AG10803 (cell line): Measurements from ENCODE around the gene MACROH2A1.
A peak's percentile ranks its signal among the peaks of the same experiment; 100 is the strongest.

ENCODE experiments used
- DNase-seq: peaks from one replicate; pipeline ENCODE4 v3.0.0; 2010; ENCODE audit warnings: low read depth
- H3K4me3 ChIP-seq: 2 replicates; pipeline ENCODE4 v1.5.1; 2011; ENCODE audit warnings: mild to moderate bottlenecking, low read length, control low read depth
- TF ChIP-seq, protein P1 (sequence below): conservative IDR thresholded peaks from 2 replicates; pipeline ENCODE4 v1.5.1; 2011; ENCODE audit warnings: mild to moderate bottlenecking, low read length, control low read depth, inconsistent platforms

The MACROH2A1 gene

DNA sequence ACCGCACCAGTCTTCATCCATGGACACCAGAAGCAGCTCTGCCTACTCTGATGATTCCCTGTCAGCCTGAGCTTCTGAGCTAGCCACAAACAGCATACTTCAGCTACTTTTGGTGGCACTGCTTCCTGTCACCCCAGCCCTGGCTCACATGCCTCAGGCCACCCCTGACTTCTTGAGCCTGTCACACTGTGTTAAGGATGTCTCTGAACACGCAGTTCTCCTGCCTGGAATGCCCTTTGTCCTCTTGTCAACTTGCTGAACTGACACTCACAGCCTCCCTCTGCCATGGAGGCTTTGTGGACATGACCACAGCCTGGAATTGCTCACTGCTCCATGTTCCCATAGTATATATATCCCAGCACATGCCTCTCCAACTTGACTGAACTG is 7.2 kb downstream of the MACROH2A1 start:
- TF ChIP-seq, protein P1, sequence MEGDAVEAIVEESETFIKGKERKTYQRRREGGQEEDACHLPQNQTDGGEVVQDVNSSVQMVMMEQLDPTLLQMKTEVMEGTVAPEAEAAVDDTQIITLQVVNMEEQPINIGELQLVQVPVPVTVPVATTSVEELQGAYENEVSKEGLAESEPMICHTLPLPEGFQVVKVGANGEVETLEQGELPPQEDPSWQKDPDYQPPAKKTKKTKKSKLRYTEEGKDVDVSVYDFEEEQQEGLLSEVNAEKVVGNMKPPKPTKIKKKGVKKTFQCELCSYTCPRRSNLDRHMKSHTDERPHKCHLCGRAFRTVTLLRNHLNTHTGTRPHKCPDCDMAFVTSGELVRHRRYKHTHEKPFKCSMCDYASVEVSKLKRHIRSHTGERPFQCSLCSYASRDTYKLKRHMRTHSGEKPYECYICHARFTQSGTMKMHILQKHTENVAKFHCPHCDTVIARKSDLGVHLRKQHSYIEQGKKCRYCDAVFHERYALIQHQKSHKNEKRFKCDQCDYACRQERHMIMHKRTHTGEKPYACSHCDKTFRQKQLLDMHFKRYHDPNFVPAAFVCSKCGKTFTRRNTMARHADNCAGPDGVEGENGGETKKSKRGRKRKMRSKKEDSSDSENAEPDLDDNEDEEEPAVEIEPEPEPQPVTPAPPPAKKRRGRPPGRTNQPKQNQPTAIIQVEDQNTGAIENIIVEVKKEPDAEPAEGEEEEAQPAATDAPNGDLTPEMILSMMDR: no peak
- no peak overlapping the region for H3K4me3 ChIP-seq
- peak; percentile 42 for DNase-seq

DNA sequence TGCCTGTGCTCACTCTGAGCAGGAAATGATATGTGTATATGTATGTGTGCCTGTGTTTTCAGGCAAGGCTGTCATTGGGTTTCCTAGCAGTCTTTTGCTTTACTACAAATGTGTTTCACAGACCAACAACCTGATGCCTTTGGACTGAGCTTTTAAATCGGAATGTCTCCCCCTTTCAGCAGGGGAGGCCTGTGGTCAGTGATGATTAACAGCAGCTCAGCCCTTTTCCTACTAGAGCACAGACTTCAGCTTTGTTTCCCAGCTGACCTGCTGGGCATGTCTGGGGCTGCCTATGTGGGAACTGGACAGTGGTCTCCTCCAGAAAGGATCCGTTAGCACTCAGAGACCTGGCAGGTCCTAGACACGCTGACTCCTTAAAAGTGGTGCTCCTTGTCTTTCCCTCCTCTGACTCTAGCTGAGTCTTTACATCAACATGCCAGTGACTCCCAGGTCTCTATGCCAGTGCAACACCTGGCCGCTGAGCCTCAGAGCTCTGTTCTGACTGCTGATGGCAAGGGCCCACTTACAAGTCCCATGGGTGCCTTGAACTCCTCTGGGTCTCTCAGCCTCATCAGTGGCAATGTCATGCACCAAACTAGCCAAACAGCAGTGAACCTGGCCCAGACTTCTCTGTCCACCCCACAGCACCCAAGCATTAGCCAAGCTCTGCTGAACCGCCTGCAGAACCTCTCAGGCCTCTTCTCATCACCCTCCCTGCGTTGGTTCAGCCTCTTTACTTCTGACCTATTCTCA is 7.7 kb downstream of the MACROH2A1 start:
- no peak overlapping the region for H3K4me3 ChIP-seq
- TF ChIP-seq, protein P1: no peak; the same call in 1 of the 2 replicates
- DNase-seq: peak; percentile 93

DNA sequence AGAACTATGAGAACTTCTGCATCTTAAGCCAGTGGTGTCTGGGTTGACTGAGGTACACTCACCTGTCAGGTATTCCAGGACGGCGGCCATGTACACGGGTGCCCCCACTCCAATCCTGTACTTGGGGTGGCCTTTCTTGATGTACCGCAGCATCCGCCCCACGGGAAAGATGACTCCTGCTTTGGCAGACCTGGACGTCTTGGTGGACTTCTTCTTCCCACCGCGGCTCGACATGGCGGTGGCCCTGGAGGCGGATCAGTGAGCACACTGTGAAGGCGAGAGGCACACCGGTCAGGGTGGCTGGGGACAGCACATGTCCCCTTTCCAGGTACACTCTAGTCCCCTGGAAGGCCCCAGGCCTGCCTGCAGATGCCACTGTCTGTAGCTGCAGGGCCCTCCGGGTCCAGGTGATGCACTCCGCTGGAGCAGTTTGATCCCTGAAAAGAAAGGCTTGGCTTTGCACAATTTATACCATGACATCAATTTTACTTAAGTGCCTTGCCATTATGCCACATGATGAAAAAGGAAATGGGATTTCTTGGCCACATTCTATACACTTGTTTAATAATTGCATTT is 10.1 kb downstream of the MACROH2A1 start:
- no peak overlapping the region for H3K4me3 ChIP-seq
- TF ChIP-seq, protein P1: no peak
- DNase-seq: no peak

DNA sequence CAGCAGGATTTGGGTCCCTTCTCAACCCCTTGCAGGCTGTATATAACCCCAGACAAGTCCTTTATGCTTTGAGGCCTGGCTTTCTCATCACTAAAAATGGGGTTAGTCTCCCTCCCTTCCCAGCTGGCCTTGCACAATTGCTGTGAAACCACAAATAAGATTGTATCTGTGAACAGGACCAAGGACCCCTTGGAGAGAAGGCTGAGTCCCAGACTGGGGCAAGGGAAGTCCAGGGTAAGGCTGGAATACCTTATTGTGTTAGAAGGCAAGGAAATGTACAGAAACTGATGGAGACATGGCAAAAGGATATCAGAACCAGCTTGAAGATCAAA is 11.4 kb downstream of the MACROH2A1 start:
- DNase-seq: peak; percentile 50
- H3K4me3 ChIP-seq: no peak overlapping the region
- TF ChIP-seq, protein P1: no peak

DNA sequence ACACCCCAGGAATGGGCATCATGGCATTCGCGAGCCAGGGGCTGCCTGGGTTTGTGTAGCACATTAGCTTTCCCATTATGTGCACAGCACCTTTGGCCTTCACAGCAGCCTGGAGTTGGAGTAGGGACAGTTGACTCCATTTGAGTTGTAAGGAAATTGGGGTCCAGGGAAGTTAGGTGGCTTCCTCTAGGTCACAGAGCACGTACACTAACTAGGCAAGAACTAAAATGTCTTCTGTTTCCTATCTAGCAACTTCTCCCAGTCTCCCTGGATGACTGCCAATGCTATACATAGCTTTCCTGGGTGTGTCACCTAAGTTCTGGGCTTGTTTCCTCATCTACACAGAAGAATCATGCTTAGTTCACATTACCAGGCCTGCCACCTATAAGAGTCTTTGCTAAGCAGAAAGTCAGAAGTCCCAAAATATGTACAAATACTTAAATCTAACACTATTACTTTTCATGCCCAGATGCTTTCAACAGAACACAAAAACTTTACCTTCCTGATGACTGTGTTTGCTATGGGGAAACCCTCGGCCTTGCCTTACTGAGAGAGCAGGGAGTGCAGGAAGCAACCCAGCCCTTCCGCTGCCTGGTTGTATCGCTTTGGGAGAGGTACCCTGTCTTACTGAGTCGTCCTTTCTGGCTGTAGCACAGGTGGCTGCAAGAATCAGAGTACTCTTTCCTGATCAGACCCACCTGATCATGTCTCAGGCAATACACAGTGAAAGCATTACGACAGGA is 12.0 kb downstream of the MACROH2A1 start:
- TF ChIP-seq, protein P1: no peak
- H3K4me3 ChIP-seq: no peak overlapping the region
- peak; percentile 94 for DNase-seq

DNA sequence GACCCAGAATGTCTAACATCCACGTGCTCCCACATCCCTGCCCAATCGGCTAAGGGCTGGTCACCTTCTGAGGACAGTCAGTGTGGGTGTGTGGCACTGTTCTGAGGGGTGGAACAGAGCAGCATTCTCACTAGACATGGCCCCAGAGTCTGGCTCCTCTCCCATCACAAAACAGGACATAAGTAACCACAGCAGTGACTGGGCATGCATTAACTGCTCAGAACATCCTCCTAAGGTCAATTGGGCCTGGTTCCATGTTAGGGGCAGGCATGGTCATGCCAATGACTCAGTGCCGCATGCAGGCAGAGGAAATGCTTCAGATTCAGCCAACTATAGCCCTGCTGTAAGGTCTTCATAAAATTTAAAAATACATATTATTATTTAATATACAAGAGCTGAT is 12.9 kb downstream of the MACROH2A1 start:
- DNase-seq: peak; percentile 65

More for the DNA sequence above, 12.9 kb downstream of the MACROH2A1 start:
- no peak overlapping the region for H3K4me3 ChIP-seq
- TF ChIP-seq, protein P1: no peak
